Ramos (cell line): ENCODE results near the gene WDR49.

ENCODE experiments used
- in situ Hi-C: fragments of 300-500 bp; cut with MboI; formaldehyde crosslinking; loops from one replicate; pipeline ENCODE4 v1.14.3; 2022; ENCODE audit warnings: low sequenced_read_pairs; ENCODE audit not compliant: unreplicated experiment

Gene WDR49

DNA sequence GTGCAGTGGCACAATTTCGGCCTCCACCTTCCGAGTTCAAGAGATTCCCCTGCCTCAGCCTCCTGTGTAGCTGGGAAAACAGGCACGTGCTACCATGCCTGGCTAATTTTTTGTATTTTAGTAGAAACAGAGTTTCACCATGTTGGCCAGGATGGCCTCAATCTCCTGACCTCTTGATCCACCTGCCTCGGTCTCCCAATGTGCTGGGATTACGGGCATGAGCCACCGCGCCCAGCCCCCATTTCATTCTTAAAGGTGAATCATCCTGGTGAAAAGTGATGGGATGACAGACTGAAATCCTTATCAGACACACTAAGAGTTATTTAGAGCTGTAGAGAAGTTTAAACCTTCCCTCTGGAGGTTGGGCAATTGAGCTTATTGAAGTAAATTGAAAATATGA, 155.8 kb downstream of the WDR49 start:
- in situ Hi-C loops, result no loop called here

DNA sequence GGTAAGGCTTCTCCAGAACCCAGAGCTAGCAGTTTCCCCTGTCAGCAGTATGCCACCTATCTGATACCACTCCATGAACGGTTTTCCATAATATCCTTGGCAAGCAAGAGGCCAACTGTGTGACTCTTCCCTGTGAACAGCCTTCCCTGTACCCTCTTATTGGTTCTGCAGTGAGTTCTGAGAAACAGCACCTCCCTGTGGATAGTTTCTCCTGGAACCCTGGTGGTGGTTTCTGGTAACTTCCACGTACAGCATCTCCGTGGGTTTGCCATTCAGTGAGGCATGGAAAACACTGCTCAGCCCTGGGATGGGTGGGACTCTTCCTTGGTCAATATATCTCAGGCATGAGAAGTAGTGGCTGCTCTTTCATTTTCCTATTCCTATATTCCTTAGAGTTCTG, 160.5 kb downstream of the WDR49 start:
- in situ Hi-C loops, result no loop called here

DNA sequence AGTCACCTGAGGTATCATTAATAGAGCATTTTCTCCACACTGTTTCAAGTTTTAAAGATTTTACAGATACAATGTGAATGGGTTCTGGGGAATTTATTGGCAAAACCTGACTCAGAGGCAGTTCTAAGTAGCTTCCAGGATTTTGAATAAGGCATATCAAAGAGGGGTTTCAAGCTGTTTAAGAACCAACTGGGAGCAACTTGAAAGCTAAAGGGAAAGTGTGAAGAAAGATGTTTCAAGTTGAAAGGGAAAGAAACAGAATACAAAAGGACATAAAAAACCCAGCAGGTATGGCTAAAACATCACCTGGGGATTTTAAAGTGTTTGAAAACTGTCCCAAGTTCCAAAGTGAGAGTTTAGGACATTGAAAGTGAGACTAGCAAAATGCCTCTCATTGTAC, 162.1 kb downstream of the WDR49 start:
- in situ Hi-C loops, result no loop called here

- in situ Hi-C loops, result no loop called here
Observed at GRCh38 chr3:167489571-167489970, 164.2 kb downstream of the WDR49 start.

DNA sequence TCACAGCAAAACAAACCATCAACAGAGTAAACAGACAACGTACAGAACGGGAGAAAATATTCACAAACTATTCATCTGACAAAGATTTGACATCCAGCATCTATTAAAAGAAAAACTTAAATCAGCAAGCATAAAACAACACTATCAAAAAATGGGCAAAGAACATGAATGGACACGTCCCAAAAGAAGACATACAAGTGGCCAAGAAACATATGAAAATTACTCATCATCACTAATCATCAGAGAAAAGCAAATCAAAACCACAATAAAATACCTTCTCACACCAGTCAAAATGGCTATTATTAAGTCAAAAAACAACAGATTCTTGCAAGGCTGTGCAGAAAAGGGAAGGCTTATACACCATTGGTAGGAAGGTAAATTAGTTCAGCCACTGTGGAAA, 166.2 kb downstream of the WDR49 start:
- in situ Hi-C loops, result no loop called here

- in situ Hi-C loops, result no loop called here
Observed at GRCh38 chr3:167484551-167484950, 169.2 kb downstream of the WDR49 start.

- in situ Hi-C loops, result no loop called here
Observed at GRCh38 chr3:167483708-167484475, 169.8 kb downstream of the WDR49 start.

- in situ Hi-C loops, result no loop called here
Observed at GRCh38 chr3:167481164-167481563, 172.6 kb downstream of the WDR49 start.

- in situ Hi-C loops, result no loop called here
Observed at GRCh38 chr3:167480748-167481147, 173.0 kb downstream of the WDR49 start.

DNA sequence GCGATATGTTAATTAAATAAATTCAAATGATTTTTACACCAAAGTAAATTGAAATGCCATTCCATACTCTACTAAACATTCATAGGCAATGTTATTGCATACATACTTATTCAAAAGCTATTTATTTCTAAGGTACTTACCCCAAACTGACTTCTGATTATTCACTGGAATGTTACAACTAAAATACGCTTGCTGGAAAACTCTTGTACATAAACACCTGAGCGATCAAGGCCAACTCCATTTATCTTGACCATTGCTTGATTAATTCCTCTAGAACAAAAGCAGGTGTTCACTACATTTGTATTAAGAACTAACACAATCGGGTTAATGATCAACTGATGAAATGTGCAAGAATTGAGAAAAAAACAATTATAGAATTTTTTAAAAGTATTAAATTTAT, 179.9 kb downstream of the WDR49 start, which contains the start of gene SERPINI2:
SERPINI2 (minus strand) TSS at position 180 of the 400 bp plus-strand sequence. CDS start 2,208 bp downstream, outside the sequence.
- in situ Hi-C loops, result no loop called here

GRCh38 chr3:167469381-167469780, 184.4 kb downstream of the WDR49 start:
- in situ Hi-C loops, result no loop called here

- in situ Hi-C loops, result no loop called here
Observed at GRCh38 chr3:167467848-167468611, 185.7 kb downstream of the WDR49 start.

GRCh38 chr3:167466966-167467365, 186.8 kb downstream of the WDR49 start:
- in situ Hi-C loops, result no loop called here

DNA sequence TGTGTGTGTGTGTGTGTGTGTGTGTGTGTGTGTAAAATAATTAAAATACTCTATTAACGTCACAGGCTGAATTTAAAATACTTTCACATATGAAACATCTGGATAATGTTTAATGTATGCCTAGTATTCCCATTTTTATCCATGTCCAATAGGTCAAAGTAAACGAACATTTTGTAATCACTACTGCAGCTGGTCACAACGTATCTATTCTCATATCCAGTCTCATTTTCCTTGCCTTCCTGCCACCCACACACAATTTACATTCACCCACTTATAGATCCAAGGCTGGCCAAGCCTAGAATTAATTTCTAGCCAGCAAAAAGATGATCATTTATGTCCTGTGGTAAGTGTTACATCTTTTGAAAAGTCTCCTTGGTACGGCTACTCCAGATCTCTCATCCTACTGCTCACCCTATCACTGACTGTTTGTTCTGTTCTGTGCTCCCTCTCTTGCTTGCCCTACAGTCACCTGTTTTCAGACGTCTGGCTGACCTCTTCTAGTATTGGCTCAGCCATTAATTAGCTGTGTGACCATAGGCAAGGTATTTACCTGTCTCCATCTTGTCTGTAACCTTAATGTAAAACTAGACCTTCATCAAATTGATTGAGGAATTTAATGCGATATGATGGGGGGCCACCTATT, 197.5 kb downstream of the WDR49 start:
- in situ Hi-C loops, result no loop called here

GRCh38 chr3:167453815-167454214, 199.9 kb downstream of the WDR49 start:
- in situ Hi-C loops, result no loop called here

DNA sequence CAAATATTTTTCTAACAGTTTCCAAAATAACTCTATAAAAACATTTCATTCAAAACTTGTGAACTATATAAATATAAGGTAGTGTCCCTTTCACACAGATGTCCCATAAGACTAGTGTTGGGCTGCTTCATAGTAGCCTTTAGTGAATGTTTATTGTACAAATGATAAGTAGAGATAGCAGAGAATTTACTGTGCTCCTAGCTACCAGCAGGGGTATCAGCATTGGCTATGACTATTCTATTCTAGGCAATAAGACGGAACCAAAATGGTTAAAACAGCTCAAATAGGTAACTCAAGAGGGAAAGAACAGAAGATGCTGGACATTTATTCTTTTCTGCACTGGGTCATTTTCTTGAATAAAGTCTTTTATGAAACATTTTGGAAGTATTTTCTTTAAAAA, 202.5 kb downstream of the WDR49 start:
- in situ Hi-C loops, result no loop called here

DNA sequence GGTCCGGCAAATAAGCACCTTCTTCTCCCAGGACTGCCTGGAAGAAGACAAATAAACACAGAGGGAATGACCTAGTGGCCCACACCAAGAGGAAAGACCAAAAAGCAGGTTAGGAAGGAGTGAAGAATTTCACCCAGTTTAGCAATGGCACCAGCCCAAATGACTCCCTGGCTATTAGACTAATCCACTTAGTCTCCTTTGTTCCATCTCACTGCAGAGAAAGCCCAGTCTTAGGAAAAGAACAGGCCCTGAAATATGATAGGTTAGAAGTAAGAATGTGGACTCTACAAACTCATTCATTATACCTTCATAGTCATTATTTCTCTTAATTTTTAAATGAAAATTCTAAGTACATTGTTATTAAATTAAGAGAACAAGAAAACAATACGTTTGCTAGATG, 203.1 kb downstream of the WDR49 start:
- in situ Hi-C loops, result no loop called here

DNA sequence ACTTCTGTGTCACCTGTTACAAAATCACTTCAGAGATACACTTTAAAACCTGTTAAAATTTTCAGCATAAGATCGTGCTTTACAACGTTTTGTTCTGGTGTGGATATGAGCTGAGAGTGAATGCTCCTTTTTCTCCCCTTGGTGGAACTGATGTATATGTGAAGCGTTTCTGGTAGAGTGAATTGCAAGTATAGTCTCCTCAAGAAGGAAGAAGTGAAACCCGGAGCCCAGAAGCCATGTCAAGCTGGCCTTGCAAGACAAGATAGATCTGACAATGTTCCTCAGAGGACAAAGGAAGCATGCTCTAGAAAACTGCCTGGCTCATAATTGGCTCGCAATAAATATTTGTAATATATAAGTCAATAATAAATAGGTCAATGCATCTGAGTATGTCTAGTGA, 203.5 kb downstream of the WDR49 start:
- in situ Hi-C loops, result no loop called here

- in situ Hi-C loops, result no loop called here
Observed at GRCh38 chr3:167445491-167445890, 208.3 kb downstream of the WDR49 start.

GRCh38 chr3:167441256-167441655, 212.5 kb downstream of the WDR49 start:
- in situ Hi-C loops, result no loop called here
